ENCODE results near the gene NAV2. TPM values are rescaled to one million over a fixed set of nuclear protein-coding genes. Genes with fewer than 3 reads are reported as not detected.

The NAV2 gene
- polyA plus RNA-seq, 1 donor (not counting 4 experiments of a cell fraction or from before 2014, with no cell fraction given), result 4.0 TPM

DNA sequence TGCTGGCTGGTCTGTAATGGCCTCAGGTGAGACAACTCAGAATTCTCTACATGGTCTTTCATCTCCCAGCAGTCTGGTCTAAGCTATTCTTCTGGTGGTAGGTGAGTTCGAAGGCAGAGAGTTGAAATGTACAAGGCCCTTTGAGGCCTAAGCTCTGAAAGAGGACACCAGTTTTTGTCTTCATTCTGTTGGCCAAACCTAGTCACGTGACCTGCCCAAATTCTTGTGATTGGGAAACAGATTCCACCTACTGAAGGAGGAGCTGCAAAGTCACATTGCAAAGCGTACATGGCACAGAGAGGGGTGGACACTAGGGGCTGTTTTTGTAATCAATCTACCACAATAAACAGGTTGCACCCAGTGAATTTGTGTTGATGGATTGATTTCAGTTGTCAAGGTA, 193.5 kb downstream of the NAV2 start:
- DNase-seq (ENCODE audit: low read depth, low spot score) (no peak), FAIRE-seq (no peak)
- no peak overlapping the region for H3K4me2 ChIP-seq (ENCODE audit: control insufficient read depth, extremely low read depth, insufficient read depth, low read depth, low read length)
- no peaks in the 10 kb centered on the region for H3K27me3 ChIP-seq (ENCODE audit: control insufficient read depth, extremely low read depth, insufficient read depth, low read length)
- H3K36me3 ChIP-seq (ENCODE audit: control insufficient read depth in 2 of 2, extremely low read depth in 1 of 2, insufficient read depth in 2 of 2, low read length in 2 of 2), result no peaks in the 10 kb centered on the region
- H3K9me3 ChIP-seq (ENCODE audit: control insufficient read depth, low read depth, low read length), result no peaks in the 10 kb centered on the region
- H3K79me2 ChIP-seq (ENCODE audit: control insufficient read depth, insufficient read depth, low read length), result no peaks in the 10 kb centered on the region
- no peaks in the 10 kb centered on the region for H3K9me1 ChIP-seq (ENCODE audit: control insufficient read depth, extremely low read depth, insufficient read depth, low read length)
- H3K9ac ChIP-seq (ENCODE audit: control insufficient read depth, extremely low read depth, insufficient read depth, low read length), result no peak overlapping the region
- no peaks in the 10 kb centered on the region for H3K4me1 ChIP-seq (ENCODE audit: control insufficient read depth, extremely low read depth, insufficient read depth, low read length)
- no peak overlapping the region for H3K27ac ChIP-seq (ENCODE audit: control insufficient read depth, insufficient read depth, low read length)
- H2AFZ ChIP-seq (ENCODE audit: control insufficient read depth, low read length), result no peak overlapping the region
- no peak overlapping the region for H3K4me3 ChIP-seq (ENCODE audit: control insufficient read depth in 2 of 3, extremely low read depth in 1 of 3, insufficient read depth in 2 of 3, low read depth in 1 of 3, low read length in 3 of 3)
- TF ChIP-seq EZH2 (IDR thresholded peaks at IDR 0.05; ENCODE audit: low read length), result no peak
- TF ChIP-seq, protein P1, sequence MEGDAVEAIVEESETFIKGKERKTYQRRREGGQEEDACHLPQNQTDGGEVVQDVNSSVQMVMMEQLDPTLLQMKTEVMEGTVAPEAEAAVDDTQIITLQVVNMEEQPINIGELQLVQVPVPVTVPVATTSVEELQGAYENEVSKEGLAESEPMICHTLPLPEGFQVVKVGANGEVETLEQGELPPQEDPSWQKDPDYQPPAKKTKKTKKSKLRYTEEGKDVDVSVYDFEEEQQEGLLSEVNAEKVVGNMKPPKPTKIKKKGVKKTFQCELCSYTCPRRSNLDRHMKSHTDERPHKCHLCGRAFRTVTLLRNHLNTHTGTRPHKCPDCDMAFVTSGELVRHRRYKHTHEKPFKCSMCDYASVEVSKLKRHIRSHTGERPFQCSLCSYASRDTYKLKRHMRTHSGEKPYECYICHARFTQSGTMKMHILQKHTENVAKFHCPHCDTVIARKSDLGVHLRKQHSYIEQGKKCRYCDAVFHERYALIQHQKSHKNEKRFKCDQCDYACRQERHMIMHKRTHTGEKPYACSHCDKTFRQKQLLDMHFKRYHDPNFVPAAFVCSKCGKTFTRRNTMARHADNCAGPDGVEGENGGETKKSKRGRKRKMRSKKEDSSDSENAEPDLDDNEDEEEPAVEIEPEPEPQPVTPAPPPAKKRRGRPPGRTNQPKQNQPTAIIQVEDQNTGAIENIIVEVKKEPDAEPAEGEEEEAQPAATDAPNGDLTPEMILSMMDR (optimal IDR thresholded peaks at IDR 0.05 in 1 of 3, IDR thresholded peaks at IDR 0.05 in 1 of 3, conservative IDR thresholded peaks at IDR 0.05 in 1 of 3; ENCODE audit: extremely low read depth in 1 of 3, insufficient read depth in 2 of 3, low read length in 3 of 3), result no peak
- no peaks in the 10 kb centered on the region for H4K20me1 ChIP-seq (ENCODE audit: control insufficient read depth, extremely low read depth, insufficient read depth, low read length)
- dilution Hi-C loops (cut with MboI; ENCODE audit: extremely low pct_ligation_motif_present, low sequenced_read_pairs), result no loop called here

DNA sequence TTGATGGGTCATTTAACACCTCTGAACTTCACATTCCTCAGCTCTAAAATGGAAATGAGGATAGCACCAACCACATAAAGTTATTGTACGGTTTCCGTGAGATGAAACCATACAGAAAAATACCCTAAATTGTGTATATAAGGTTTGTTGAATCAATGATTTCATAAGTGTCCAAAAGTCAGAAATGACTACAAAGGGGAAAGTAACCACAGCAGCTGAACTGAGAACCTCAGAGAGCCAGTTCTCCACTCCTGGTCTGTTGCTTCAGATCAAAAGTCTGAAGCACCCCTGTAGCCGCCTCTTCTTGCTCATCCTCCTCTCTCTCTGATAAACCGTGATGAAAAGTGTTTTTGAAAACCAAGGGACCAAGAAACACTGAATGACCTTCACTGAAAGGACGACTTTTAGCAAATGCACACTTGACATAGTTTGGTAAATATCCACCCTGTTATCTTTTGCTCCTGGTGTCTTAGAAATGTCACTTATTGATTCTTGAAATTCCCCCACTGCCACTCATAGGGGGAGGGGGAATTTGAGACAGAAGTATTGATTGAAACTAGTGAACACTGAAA, 194.5 kb downstream of the NAV2 start:
- Histone ChIP-seq H3K36me3 (ENCODE audit: control insufficient read depth in 2 of 2, extremely low read depth in 1 of 2, insufficient read depth in 2 of 2, low read length in 2 of 2) (no peaks in the 10 kb centered on the region), H3K4me3 (ENCODE audit: control insufficient read depth in 2 of 3, extremely low read depth in 1 of 3, insufficient read depth in 2 of 3, low read depth in 1 of 3, low read length in 3 of 3) (no peak overlapping the region), H3K9me3 (ENCODE audit: control insufficient read depth, low read depth, low read length) (no peaks in the 10 kb centered on the region), H3K4me2 (ENCODE audit: control insufficient read depth, extremely low read depth, insufficient read depth, low read depth, low read length) (no peak overlapping the region), H4K20me1 (ENCODE audit: control insufficient read depth, extremely low read depth, insufficient read depth, low read length) (no peaks in the 10 kb centered on the region), H3K27me3 (ENCODE audit: control insufficient read depth, extremely low read depth, insufficient read depth, low read length) (no peaks in the 10 kb centered on the region), H3K79me2 (ENCODE audit: control insufficient read depth, insufficient read depth, low read length) (no peaks in the 10 kb centered on the region), H3K9me1 (ENCODE audit: control insufficient read depth, extremely low read depth, insufficient read depth, low read length) (no peaks in the 10 kb centered on the region), H2AFZ (ENCODE audit: control insufficient read depth, low read length) (no peak overlapping the region), H3K27ac (ENCODE audit: control insufficient read depth, insufficient read depth, low read length) (no peak overlapping the region), H3K9ac (ENCODE audit: control insufficient read depth, extremely low read depth, insufficient read depth, low read length) (no peak overlapping the region), H3K4me1 (ENCODE audit: control insufficient read depth, extremely low read depth, insufficient read depth, low read length) (no peaks in the 10 kb centered on the region)
- DNase-seq (ENCODE audit: low read depth, low spot score), result no peak
- FAIRE-seq, result no peak
- TF ChIP-seq, protein P1 (optimal IDR thresholded peaks at IDR 0.05 in 1 of 3, IDR thresholded peaks at IDR 0.05 in 1 of 3, conservative IDR thresholded peaks at IDR 0.05 in 1 of 3; ENCODE audit: extremely low read depth in 1 of 3, insufficient read depth in 2 of 3, low read length in 3 of 3), result no peak
- TF ChIP-seq EZH2 (IDR thresholded peaks at IDR 0.05; ENCODE audit: low read length), result no peak
- dilution Hi-C loops (cut with MboI; ENCODE audit: extremely low pct_ligation_motif_present, low sequenced_read_pairs), result no loop called here
